Nephron progenitor cell (in vitro differentiated cells): ENCODE results near the gene GGNBP2.

Experiments
- DNase-seq: peaks from one replicate; pipeline ENCODE4 v3.0.0; 2021
- H3K27ac Mint-ChIP-seq: 2 replicates; pipeline ENCODE4 v1.8.0; 2021; ENCODE audit warnings: mild to moderate bottlenecking, moderate library complexity, mixed read lengths
- H3K27me3 Mint-ChIP-seq: 2 replicates; pipeline ENCODE4 v1.8.0; 2021; ENCODE audit warnings: mild to moderate bottlenecking, low read depth, mixed read lengths; ENCODE audit not compliant: poor library complexity
- H3K36me3 Mint-ChIP-seq: 2 replicates; pipeline ENCODE4 v1.8.0; 2021; ENCODE audit warnings: low read depth, mixed read lengths
- H3K4me1 Mint-ChIP-seq: 2 replicates; pipeline ENCODE4 v1.8.0; 2021; ENCODE audit warnings: mixed read lengths
- H3K4me3 Mint-ChIP-seq: 2 replicates; pipeline ENCODE4 v1.8.0; 2021; ENCODE audit warnings: mild to moderate bottlenecking, moderate library complexity, mixed read lengths
- H3K9me3 Mint-ChIP-seq: 2 replicates; pipeline ENCODE4 v1.8.0; 2021; ENCODE audit warnings: mild to moderate bottlenecking, moderate library complexity, mixed read lengths
- CTCF ChIP-seq: fragments of 200-600 bp; sonication (generic); IDR thresholded peaks from 2 replicates; pipeline ENCODE4 v1.5.0; 2021; ENCODE audit warnings: antibody characterized with exemption

The GGNBP2 gene

GRCh38 chr17:36544044-36544306 lies 744 bp upstream of the GGNBP2 start:
- peaks cover 22% of the 10 kb centered on the region for H3K36me3 Mint-ChIP-seq

GRCh38 chr17:36545077-36545464 lies 352 bp downstream of the GGNBP2 start:
- TF ChIP-seq CTCF: no peak
- DNase-seq: no peak
- Mint-ChIP-seq H3K36me3 (peaks cover 17% of the 10 kb centered on the region), H3K4me1 (peaks cover 29% of the 10 kb centered on the region), H3K9me3 (no peaks in the 10 kb centered on the region), H3K27me3 (no peaks in the 10 kb centered on the region), H3K27ac (peak overlapping the region; percentile 98), H3K4me3 (peak overlapping the region; percentile 97)

More at GRCh38 chr17:36544044-36544306, 744 bp upstream of the GGNBP2 start:
- Mint-ChIP-seq H3K9me3 (no peaks in the 10 kb centered on the region), H3K27me3 (no peaks in the 10 kb centered on the region), H3K4me1 (peaks cover 29% of the 10 kb centered on the region), H3K27ac (peak overlapping the region; percentile 100), H3K4me3 (peak overlapping the region; percentile 97)
- DNase-seq: no peak
- no peak for TF ChIP-seq CTCF

GRCh38 chr17:36545465-36546417 lies 1.0 kb downstream of the GGNBP2 start:
- peak overlapping the region; percentile 94 for H3K4me3 Mint-ChIP-seq
- peaks cover 29% of the 10 kb centered on the region for H3K4me1 Mint-ChIP-seq
- H3K36me3 Mint-ChIP-seq: peaks cover 17% of the 10 kb centered on the region
- DNase-seq: peak; percentile 97
- no peak for TF ChIP-seq CTCF
- H3K9me3 Mint-ChIP-seq: no peaks in the 10 kb centered on the region
- no peaks in the 10 kb centered on the region for H3K27me3 Mint-ChIP-seq
- peak overlapping the region; percentile 99 for H3K27ac Mint-ChIP-seq

GRCh38 chr17:36546418-36547093 lies 1.8 kb downstream of the GGNBP2 start:
- Mint-ChIP-seq H3K27ac (peak overlapping the region; percentile 99), H3K4me1 (peaks cover 29% of the 10 kb centered on the region), H3K4me3 (peak overlapping the region; percentile 94), H3K27me3 (no peaks in the 10 kb centered on the region), H3K36me3 (peaks cover 19% of the 10 kb centered on the region), H3K9me3 (no peaks in the 10 kb centered on the region)
- TF ChIP-seq CTCF: no peak
- no peak for DNase-seq

GRCh38 chr17:36547776-36548175 lies 3.1 kb downstream of the GGNBP2 start:
- H3K4me3 Mint-ChIP-seq: peak overlapping the region; percentile 94
- no peaks in the 10 kb centered on the region for H3K9me3 Mint-ChIP-seq
- no peak for TF ChIP-seq CTCF
- H3K36me3 Mint-ChIP-seq: peaks cover 19% of the 10 kb centered on the region
- peaks cover 29% of the 10 kb centered on the region for H3K4me1 Mint-ChIP-seq
- H3K27ac Mint-ChIP-seq: peak overlapping the region; percentile 18
- DNase-seq: no peak
- H3K27me3 Mint-ChIP-seq: no peaks in the 10 kb centered on the region
